ENCODE results near the gene ACAP3.

The ACAP3 gene

GRCh38 chr1:1307923-1308755, at the start of gene ACAP3, which contains the start of gene PUSL1:
Gene ACAP3, minus strand, starts transcription at chr1:1307930. Its CDS starts 115 bp downstream, at chr1:1307815.
Gene PUSL1, plus strand, starts transcription at chr1:1308597. Its CDS starts 47 bp downstream, at chr1:1308644.
- peak; percentile 86 for DNase-seq (ENCODE audit: low spot score)

DNA sequence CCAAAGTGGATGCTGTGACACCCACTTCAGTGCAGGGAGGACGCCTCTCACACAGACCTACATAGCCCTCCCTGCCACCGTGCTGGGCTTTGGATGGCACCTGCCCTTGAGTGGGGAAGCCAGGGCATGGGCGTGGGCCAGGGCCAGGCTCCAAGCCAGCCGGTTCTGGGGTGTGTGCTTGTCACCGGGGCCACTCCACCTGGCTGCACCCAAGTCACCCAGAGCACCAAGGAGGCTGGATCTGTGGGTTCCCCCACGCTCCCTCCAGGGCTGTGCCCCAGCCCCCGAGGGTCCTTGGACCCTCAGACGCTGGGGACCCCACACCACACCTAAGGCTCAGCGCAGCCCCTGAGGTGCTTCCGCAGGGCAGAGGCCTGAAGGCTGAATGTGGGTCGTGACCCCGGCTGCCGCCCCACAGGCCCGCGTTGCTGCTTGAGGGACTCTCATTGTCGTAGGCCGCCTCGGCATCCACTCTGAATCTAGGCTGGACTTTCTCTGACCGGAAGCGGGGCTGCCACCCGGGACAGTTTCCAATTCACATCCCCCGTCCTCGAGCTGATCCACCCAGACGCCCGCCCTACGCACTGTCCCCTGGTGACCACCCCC, 49.2 kb upstream of the ACAP3 start:
- DNase-seq (ENCODE audit: low spot score) = no peak

DNA sequence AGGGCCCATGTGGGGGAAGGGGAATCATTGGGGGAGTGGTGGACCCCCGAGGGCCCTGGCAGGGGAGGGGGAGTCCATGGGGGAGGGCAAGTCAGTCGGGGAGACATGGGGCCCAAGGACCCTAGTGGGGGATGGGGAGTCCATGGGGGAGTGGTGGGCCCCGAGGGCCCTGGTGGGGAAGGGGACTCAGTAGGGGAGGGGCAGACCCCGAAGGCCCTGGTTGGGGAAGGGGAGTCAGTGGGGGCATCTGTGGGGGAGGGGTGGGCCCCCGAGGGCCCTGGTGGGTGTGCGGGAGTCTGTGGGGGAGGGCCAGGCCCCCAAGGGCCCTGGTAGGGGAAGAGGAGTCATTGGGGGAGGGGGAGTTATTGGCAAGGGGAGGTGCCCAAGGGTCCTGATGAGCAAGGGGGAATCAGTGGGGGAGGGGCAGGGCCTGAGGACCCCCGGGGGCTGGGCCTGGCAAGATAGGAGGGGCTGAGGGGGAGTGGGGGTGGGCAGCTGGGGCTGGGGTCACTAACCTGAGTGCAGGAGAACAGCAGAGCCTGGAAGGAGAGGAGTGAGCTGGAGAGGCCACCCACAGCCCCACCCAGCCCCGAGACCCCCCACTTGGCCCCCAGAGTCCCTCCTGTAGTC, 48.6 kb upstream of the ACAP3 start:
- no peak for DNase-seq (ENCODE audit: low spot score)

DNA sequence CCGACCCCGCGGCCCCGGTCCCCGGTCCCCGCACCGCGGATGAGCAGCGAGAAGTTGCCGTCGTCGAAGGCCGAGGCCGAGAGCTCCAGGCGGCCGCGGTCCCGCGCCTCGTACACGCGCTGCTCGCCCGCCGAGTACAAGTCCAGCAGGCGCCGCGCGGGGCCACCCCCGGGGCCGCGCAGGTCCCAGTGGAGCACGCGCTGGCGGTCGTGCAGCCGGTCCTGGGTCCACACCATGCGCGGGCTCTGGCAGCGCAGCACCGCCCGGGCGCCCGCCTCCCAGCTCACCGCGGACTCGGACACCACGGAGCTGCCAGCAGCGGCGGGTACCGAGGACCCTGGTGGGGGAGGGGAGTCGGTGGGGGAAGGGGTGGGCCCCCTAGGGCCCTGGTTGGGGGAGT, 47.7 kb upstream of the ACAP3 start:
- DNase-seq (ENCODE audit: low spot score) = no peak

DNA sequence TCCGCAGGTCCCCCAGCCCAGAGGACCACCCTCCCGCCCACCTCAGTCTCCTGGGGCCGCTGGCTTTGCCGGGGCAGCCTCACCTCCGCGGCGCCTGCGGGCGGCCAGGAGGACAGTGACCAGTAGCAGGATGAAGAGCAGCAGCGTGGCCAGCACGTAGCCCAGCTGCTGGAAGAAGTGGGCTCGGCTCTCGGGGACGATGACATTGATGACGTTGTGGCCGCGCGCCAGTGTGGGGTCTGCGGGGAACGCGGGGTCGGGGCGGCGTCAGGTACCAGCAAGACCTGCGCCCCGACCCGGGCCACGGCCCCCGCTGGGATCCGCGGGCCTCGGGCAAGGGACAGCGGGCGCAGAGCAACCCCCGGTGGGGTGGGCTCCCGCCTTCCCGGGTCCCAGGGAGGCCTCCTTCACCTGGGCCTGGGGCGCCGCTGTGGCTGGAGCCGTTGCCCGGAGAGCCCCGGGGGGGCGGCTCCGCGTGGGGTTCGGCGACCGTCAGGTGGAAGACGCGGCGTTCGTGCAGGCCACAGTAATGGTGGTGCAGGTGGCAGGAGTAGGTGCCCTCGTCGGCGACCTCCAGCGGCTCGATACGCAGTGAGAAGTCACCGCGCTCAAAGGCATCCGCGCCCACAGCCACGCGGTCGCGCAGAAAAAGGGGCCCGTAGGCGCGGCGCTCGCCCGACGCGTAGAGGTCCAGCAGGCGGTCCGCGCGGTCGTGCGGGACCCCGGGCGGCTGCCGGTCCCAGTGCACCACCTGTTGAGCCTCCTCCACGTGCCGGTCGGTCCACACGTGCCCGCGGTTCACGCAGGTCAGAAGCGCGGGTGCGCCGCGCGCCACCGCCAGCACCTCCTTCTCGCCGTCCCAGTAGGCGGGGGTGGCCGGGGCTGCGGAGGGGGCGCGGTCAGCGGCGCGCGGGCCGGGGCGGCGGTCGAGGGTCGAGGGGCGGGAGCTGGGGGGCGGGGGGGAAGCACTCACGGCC, 46.8 kb upstream of the ACAP3 start:
- DNase-seq (ENCODE audit: low spot score) = no peak

DNA sequence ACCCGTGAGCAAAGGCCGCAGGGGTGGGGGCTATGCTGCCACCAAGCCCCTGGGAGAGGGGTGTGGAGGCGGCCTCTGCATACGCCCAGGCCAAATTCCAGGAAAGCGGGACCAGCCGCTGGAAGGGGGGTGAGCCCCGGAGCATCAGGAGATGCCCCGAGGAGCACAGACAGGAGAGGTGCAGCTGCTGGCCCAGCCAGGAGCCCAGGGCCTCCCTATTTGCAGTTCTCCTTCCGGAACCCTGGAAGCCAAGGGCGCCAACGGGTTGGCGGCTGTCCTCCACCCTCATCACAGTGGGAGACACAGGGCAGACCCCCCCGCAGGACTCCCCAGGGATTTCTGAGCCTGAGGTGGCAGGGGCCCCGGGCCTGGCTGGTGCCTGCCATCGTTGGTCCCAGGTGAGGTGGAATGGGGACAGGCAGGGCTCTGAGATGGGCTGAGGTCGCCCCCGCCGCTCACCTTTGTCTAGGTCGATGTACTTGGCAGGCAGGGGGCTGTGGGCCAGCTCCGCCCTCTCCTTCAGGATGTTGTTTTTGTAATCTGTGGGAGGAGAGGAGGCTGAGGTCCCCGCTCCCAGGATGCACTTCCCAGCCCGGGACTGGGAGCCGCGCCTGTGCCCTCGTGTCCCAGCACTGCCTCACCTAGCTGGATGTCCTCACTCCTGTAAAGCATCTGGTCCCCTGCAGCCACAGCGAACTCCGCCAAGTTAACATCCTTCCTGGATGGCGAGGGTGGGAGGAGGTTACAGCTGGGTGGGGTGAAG, 45.8 kb upstream of the ACAP3 start:
- no peak for DNase-seq (ENCODE audit: low spot score)

- DNase-seq (ENCODE audit: low spot score) = no peak
Observed at GRCh38 chr1:1352786-1353388, 45.2 kb upstream of the ACAP3 start.

GRCh38 chr1:1351511-1352427, 44.0 kb upstream of the ACAP3 start:
- DNase-seq (ENCODE audit: low spot score) = no peak

GRCh38 chr1:1349256-1350012, 41.7 kb upstream of the ACAP3 start, which contains the start of gene DVL1:
Gene DVL1, minus strand, starts transcription at chr1:1349418. Its CDS starts 353 bp downstream, at chr1:1349065.
- peak; percentile 59 for DNase-seq (ENCODE audit: low spot score)

DNA sequence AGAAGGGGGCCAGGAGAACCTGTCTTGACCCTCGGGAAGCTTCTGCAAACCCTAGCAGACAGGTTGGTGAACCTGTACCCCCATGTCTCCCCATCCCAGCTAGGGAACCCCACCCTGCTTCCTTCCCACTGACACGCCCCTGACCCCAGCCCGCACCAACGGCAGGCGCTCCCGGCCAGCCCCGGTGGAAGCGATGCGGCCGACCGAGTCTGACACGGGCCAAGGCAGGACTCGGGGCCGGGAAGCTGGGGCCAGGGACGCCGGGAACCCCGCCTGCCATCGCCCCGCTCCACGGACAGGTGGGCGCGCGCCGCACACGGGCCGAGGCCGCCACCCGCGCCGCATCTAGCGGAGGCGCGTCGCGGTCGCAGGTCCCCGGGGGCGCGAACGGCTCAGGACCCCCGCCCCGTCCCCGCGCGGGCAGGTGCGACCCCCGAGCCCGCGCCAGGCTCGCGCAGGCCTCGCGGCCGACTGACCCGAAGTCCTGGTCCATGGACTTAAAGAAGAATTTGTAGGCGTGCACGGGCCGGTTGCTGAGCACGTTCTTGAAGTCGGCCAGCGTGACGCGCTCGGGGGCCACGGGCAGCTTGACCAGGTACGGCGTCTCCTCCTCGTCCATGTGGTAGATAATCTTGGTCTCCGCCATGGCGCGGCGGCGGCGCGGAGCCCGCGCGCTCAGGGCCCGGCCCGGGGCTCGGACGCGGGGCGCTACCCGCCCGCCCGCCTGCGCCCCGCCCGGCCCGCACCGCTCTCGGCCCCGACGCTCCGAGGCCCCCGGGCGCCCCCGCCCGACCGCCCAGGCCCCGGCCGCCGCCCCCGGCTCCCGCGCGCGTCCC, 40.9 kb upstream of the ACAP3 start:
- DNase-seq (ENCODE audit: low spot score) = no peak

DNA sequence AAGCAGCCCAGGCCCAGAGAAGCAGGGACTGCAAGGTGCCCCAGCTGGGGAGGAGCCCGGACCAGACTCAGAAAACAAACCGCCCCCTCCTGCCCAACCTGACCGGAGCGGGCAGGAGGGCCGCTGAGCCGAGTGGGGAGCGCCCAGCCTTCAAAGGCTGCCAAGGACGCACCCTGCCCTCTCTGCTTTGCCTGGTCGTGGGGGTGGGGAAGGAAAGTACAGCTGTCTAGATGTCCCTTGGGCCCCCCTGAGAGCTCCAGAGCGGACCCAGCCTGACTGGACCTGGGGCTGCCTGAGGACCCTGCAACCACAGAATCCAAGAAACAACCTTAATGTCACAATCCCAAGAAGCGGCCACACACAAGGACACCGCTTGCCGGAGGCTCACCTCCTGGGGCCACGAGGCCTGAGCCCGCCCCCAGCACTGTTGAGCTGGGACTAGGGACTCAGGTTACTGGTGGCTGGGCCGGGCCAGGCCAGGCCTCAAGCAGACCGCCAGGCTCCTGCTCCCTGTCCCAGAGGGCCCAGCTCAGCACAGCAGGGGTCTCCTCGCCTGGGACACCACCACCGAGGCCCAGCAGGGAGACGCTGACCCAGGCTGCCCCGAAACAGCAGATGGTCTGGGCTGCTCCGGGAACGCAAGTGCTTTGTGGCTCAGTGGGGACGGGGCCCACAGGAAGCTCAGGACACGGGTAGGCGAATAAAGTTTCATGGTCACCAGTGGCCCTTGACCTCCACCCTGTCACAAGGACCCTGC, 40.1 kb upstream of the ACAP3 start:
- no peak for DNase-seq (ENCODE audit: low spot score)

DNA sequence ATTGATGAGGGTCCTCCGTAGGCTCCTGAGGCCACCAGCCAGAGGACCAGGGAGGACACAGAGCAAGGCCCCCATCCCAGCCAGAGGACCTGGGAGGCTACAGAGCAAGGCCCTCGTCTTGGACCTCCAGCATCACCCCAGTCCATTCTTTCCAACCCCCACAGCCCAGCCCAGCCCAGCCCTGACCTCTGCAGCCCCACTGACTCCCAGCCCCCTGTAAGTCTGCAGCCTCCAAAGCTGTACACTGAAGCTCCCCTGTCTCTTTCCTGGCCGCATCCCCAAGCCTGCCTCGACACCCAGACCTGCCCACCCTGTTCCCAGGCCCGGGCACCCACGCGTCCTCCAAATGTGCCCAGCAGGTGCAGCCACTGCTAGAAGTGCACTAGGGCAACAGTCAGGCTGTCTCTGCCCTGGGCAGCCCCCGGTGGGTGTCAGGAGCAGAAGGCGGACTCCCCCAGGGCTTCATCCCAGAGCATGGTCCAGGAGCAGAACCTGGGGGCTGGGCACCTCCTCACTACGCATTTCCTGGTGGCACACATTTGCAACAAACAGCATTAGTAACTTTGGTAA, 39.4 kb upstream of the ACAP3 start:
- DNase-seq (ENCODE audit: low spot score) = no peak

GRCh38 chr1:1346501-1346890, 38.8 kb upstream of the ACAP3 start:
- DNase-seq (ENCODE audit: low spot score) = no peak

DNA sequence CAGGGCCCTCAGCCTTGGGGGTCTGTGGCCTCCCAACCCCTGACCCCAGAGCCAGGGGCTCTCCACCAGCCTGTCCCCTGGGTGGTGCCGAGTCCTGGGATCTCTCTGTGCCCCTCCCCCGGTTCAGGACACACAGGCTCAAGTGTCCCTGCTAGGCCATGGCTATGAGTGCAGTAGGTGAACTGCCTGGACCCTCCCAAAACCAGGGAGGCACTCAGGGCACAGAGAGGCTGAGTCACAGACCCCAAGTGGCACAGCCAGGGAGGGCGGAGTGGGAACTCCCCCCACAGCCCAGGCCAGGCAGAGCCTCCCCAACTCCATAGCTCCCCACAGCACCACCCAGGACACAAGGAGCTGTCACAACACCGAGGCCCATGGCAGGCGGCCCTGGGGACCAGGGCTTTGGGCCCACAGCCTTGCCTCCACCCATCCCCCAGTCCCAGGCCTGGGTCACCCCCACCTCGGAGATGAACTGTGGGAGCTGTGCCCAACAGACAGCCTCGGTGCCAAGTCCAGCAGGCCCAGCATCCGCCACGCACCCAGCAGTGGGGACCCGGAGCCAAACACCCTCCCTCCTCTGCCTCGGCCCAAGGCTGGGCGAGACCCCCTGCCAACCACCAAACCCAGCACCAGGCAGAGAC, 38.2 kb upstream of the ACAP3 start:
- DNase-seq (ENCODE audit: low spot score) = no peak

- DNase-seq (ENCODE audit: low spot score) = no peak
Observed at GRCh38 chr1:1345384-1345783, 37.7 kb upstream of the ACAP3 start.

All from activated CD4-positive, alpha-beta T cell treated with anti-CD3 and anti-CD28 coated beads, Interleukin-2, Interleukin-4, amounts not matched to agents 100 ng/mL and 50 ng/mL, durations not matched to agents 16 hours and 8 hours (primary cell).